ENCODE measurements around the gene CSF2RB.

- no peak for TF ChIP-seq CTCF (conservative IDR thresholded peaks at IDR 0.05; ENCODE audit: low read length)
- no peak for TF ChIP-seq EZH2phosphoT487 (IDR thresholded peaks at IDR 0.05; ENCODE audit: borderline replicate concordance)
Measured at GRCh38 chr22:36935313-36935610, 21.8 kb downstream of the CSF2RB start.

Data from Loucy (cell line).